OCI-M2 (cell line): ENCODE measurements around the gene RTBDN.
"Not testable (repeated sequence)": the region's sequence is repeated elsewhere in the genome, so short reads cannot be mapped to it uniquely, and the experiment has no call there.

Experiments used
- DNase-seq: peaks from one replicate; lab custom pipeline; 2025; ENCODE audit not compliant: unreplicated experiment; lab: John Stamatoyannopoulos, UW

RTBDN gene

GRCh38 chr19:12858041-12858928 lies 23.9 kb upstream of the RTBDN start:
- no peak for DNase-seq

GRCh38 chr19:12856653-12857052 lies 22.3 kb upstream of the RTBDN start:
- no peak for DNase-seq

GRCh38 chr19:12847159-12848139 lies 13.1 kb upstream of the RTBDN start:
- DNase-seq = no peak

GRCh38 chr19:12846613-12847012 lies 12.2 kb upstream of the RTBDN start:
- DNase-seq = not testable (repeated sequence)

GRCh38 chr19:12843999-12844732 lies 9.8 kb upstream of the RTBDN start:
- no peak for DNase-seq

GRCh38 chr19:12843328-12843727 lies 8.9 kb upstream of the RTBDN start:
- DNase-seq = no peak

GRCh38 chr19:12842511-12842910 lies 8.1 kb upstream of the RTBDN start:
- DNase-seq = no peak

GRCh38 chr19:12841094-12841493 lies 6.7 kb upstream of the RTBDN start:
- no peak for DNase-seq

GRCh38 chr19:12840091-12841079 lies 6.0 kb upstream of the RTBDN start:
- DNase-seq = no peak

- DNase-seq = no peak
Measured at GRCh38 chr19:12838886-12839756, 4.7 kb upstream of the RTBDN start.

GRCh38 chr19:12838182-12838885 lies 4.0 kb upstream of the RTBDN start, which contains the start of gene MAST1:
Gene MAST1, plus strand, starts transcription at chr19:12838515. Its CDS starts 58 bp downstream, at chr19:12838573.
- DNase-seq = no peak

- DNase-seq = no peak
Measured at GRCh38 chr19:12837225-12837624, 2.8 kb upstream of the RTBDN start.

- DNase-seq = no peak
Measured at GRCh38 chr19:12836529-12836863, 2.1 kb upstream of the RTBDN start.

GRCh38 chr19:12834976-12835757 lies 788 bp upstream of the RTBDN start:
- DNase-seq = no peak

- DNase-seq = no peak
Measured at GRCh38 chr19:12833738-12834565, 427 bp downstream of the RTBDN start.

- no peak for DNase-seq
Measured at GRCh38 chr19:12833418-12833737, 1.0 kb downstream of the RTBDN start.

GRCh38 chr19:12828494-12828893 lies 5.9 kb downstream of the RTBDN start:
- DNase-seq = no peak
